ENCODE data around the gene IZUMO2. TPM values are rescaled to one million over a fixed set of nuclear protein-coding genes. Genes with fewer than 3 reads are reported as not detected.
"Not testable (repeated sequence)": the region's sequence is repeated elsewhere in the genome, so short reads cannot be mapped to it uniquely, and the experiment has no call there.

IZUMO2 gene
- total RNA-seq, 2 experiments from 2014 or later = not detected

DNA sequence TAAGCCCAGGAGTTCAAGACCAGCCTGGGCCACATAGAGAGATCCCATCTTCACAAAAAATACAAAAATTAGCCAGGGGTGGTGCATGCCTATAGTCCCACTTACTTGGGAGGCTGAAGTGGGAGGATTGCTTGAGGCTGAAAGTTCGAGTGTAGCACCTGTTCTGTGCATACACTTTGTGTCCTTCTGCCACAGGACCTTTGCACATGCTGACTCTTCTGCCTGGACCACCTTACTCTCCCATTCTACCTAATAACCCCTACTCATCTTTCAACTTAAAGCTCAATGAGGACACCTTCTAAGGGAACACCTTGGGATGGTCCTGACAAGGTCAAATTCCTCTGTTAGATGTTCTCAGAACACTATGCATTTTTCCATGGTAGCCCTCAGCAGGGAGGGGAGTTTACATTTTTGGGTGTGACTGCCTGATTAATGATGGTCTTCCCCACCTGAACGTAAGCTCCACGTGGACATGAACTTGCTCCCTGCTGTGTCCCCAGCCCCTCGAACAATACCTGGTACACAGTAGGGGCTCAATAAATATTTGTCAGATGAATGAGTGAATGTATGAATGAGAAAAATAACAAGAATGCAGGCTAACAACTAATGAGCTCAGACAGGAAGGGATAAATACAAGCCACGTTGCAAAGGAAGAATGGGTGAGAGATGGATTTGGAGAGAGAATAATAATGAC lies 11.2 kb upstream of the IZUMO2 start:
- Mint-ChIP-seq H3K9me3 (ENCODE audit: low read depth) (peaks cover 4% of the 10 kb centered on the region), H3K36me3 (no peaks in the 10 kb centered on the region), H3K27me3 (no peaks in the 10 kb centered on the region), H3K27ac (no peak overlapping the region), H3K4me3 (no peak overlapping the region), H3K4me1 (peaks cover 7% of the 10 kb centered on the region)
- CTCF ChIA-PET = no interaction called here
- ATAC-seq (no peak), DNase-seq (no peak)

DNA sequence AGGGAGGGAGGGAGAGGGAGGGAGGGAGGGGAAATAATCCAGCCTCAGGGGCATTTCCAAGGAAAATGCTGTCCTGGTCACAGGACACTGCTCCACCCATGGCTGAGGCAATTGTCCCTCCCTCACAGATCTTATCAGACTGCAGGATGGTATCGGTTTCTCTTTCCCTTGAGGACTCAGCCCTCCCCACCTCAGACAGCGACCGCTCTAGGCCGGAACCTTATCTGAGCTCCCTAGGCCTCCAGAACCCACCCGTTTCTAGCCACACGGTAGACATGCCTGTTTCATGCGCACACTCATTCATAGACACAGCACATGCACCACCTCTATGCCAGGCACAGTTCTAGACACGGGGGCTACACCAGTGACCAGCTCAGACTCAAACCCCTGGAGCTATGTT lies 10.0 kb upstream of the IZUMO2 start:
- CTCF ChIA-PET = no interaction called here
- DNase-seq = peak; percentile 70
- peak overlapping the region; percentile 49 for H3K27ac Mint-ChIP-seq
- peaks cover 5% of the 10 kb centered on the region for H3K4me1 Mint-ChIP-seq
- H3K36me3 Mint-ChIP-seq = no peaks in the 10 kb centered on the region
- H3K27me3 Mint-ChIP-seq = no peaks in the 10 kb centered on the region
- peaks cover 4% of the 10 kb centered on the region for H3K9me3 Mint-ChIP-seq (ENCODE audit: low read depth)
- no peak overlapping the region for H3K4me3 Mint-ChIP-seq
- peak; percentile 92 for ATAC-seq

DNA sequence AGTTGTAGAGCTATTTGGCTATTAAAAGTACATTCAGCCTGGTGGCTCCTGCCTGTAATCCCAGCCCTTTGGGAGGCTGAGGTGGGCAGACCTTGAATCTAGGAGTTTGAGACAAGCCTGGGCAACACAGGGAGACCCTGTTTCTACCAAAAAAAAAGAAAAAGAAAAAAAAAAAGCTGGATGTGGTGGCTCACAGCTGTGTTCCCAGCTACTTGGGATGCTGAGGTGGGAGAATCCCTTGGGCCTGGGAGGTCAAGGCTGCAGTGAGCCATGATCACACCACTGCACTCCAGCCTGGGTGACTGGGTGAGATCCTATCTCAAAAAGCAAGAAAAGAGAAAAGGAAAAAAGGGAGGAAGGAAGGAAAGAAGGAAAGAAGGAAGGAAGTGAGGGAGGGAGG lies 9.6 kb upstream of the IZUMO2 start:
- Mint-ChIP-seq H3K27me3 (no peaks in the 10 kb centered on the region), H3K27ac (no peak overlapping the region), H3K4me3 (no peak overlapping the region), H3K36me3 (no peaks in the 10 kb centered on the region), H3K9me3 (ENCODE audit: low read depth) (peaks cover 4% of the 10 kb centered on the region), H3K4me1 (peaks cover 5% of the 10 kb centered on the region)
- no peak for DNase-seq
- CTCF ChIA-PET = no interaction called here
- no peak for ATAC-seq

DNA sequence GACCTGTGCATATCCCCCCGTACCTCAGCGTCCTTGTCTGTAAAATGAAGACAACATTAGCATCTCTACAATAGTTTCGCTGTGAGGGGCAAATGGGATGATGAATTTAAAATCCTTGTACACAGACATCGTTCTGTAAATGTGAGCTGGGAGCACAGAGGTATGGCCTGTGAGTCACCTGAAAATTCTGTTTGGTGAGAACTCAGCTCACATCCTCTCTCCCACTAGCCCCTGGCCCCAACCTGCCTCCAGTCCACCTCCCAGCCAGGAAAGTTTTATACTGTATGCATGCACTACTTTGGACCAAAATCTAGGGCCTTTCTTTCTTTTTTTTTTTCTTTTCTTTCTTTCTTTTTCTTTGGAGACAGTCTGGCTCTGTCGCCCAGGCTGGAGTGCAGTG lies 8.7 kb upstream of the IZUMO2 start:
- peaks cover 4% of the 10 kb centered on the region for H3K9me3 Mint-ChIP-seq (ENCODE audit: low read depth)
- CTCF ChIA-PET = no interaction called here
- peaks cover 5% of the 10 kb centered on the region for H3K4me1 Mint-ChIP-seq
- DNase-seq (no peak), ATAC-seq (no peak)
- H3K36me3 Mint-ChIP-seq = no peaks in the 10 kb centered on the region
- H3K27me3 Mint-ChIP-seq = no peaks in the 10 kb centered on the region
- no peak overlapping the region for H3K4me3 Mint-ChIP-seq
- no peak overlapping the region for H3K27ac Mint-ChIP-seq

DNA sequence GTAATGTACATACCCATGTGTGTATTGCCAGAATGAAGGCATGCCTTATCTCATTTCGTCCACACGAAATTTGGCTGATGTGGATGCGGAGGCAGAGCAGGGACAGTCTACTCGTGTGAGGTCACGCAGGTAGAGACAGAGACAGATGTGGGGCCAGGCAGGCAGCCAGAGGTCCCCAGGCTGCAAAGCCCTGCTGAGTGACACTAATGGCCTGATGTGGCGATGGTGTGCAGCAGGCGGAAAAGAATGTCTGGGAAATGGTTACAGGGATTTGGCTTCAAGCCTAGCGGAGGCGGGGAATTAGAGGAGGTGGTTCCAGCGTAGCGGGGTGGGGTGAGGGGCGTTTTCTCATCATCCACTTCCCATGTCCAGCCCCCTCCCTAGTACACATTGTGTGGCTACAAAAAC lies 4.2 kb upstream of the IZUMO2 start:
- no peak overlapping the region for H3K4me3 Mint-ChIP-seq
- H3K9me3 Mint-ChIP-seq (ENCODE audit: low read depth) = no peaks in the 10 kb centered on the region
- no peak overlapping the region for H3K27ac Mint-ChIP-seq
- CTCF ChIA-PET = no interaction called here
- no peaks in the 10 kb centered on the region for H3K36me3 Mint-ChIP-seq
- ATAC-seq (no peak), DNase-seq (no peak)
- no peaks in the 10 kb centered on the region for H3K4me1 Mint-ChIP-seq
- H3K27me3 Mint-ChIP-seq = no peaks in the 10 kb centered on the region

DNA sequence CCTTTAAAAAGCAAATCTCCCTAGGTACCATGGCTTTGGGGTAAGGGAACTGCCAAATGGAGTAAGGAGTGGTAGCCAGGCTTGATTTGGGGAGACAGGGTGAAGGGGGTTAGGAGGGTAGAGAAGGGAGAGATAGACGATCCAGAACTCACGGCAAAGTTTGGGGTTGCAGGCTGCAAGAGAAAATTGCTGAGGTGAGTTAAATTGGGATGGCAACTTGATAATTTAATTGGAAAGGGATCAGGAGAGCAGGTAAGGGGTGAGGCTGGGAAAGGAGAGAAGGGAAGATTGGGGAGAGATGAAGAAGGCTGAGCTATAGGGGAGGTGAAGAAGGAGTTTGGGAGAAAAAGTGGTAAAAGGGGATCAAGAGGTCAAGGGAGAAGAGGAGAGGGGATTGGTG lies 4.0 kb downstream of the IZUMO2 start:
- Mint-ChIP-seq H3K27ac (no peak overlapping the region), H3K36me3 (peaks cover 1% of the 10 kb centered on the region), H3K9me3 (ENCODE audit: low read depth) (peaks cover 4% of the 10 kb centered on the region), H3K4me3 (no peak overlapping the region), H3K27me3 (peaks cover 2% of the 10 kb centered on the region), H3K4me1 (no peaks in the 10 kb centered on the region)
- CTCF ChIA-PET = no interaction called here
- DNase-seq (no peak), ATAC-seq (no peak)

DNA sequence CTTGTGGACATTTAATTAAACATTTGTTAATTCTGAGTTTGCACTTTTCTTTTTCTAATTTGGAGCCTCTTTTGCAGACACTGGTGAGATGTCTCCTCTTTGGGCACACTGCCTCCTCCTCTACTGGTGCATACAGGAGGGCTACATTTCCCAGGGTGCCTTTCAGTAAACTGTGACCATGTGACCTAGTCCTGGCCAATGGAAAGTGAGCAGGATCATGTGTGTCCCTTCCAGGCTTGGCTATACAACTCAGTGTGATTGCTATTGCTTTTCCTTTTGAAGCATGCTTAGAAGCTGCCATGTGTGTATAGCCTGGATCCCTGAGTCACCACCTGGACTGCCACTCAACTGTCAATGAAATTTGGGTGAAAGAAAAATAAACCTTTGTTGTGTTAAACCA lies 4.5 kb downstream of the IZUMO2 start:
- DNase-seq = no peak
- no peak overlapping the region for H3K4me3 Mint-ChIP-seq
- H3K4me1 Mint-ChIP-seq = no peaks in the 10 kb centered on the region
- H3K9me3 Mint-ChIP-seq (ENCODE audit: low read depth) = peaks cover 4% of the 10 kb centered on the region
- H3K27ac Mint-ChIP-seq = no peak overlapping the region
- H3K27me3 Mint-ChIP-seq = peaks cover 2% of the 10 kb centered on the region
- CTCF ChIA-PET = no interaction called here
- H3K36me3 Mint-ChIP-seq = peaks cover 1% of the 10 kb centered on the region
- ATAC-seq = no peak

DNA sequence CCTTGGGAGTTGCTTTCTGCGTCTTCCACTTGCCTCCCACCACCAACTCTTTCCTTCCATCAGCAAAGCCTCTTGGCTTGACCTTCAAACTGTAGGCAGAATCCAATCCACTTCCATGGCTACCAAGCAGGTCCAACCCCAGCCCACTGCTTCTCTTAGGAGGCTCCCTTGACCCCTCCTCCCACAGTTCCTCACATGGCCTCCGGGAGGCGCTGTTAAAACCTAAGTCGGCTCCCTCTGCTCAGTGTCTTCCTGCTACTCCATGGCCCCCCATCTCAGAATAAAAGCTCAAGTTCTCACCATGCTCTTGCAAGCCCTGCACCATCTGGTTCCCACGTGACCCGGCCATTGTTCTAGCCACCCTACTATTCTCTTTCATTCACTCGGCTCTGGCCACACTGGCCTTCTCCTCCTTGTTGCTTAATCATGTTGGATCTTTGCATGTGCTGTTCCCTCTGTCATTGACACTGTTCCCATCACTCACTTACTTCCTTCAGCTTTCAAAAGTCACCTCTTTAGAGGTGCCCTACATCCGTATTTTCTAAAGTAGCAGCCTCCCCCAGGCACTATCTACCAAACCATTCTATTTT lies 7.5 kb downstream of the IZUMO2 start:
- Mint-ChIP-seq H3K4me1 (no peaks in the 10 kb centered on the region), H3K36me3 (peaks cover 1% of the 10 kb centered on the region), H3K9me3 (ENCODE audit: low read depth) (peaks cover 4% of the 10 kb centered on the region), H3K4me3 (no peak overlapping the region), H3K27me3 (no peaks in the 10 kb centered on the region), H3K27ac (no peak overlapping the region)
- no peak for ATAC-seq
- CTCF ChIA-PET = no interaction called here
- DNase-seq = no peak

DNA sequence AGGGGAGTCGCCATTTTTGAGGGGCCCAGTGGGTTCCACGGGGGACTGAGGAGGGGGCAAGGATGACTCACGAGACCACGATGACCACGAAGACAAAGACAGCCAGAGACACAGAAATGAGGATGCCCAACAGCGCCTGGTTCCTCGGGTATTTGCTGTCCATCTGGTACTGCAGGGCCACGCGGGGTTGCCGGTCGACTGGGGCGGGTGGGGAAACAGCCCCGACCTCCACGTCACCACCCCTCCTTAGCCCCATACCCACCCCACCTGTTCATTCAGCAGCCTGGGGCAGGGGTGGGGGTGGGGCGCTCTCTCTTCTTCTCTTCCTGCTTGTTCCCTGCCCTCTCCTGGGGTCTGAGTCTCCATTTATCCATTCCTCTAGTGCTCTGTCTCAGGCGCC lies 8.6 kb downstream of the IZUMO2 start:
- CTCF ChIA-PET = no interaction called here
- H3K4me3 Mint-ChIP-seq = no peak overlapping the region
- no peak overlapping the region for H3K27ac Mint-ChIP-seq
- no peak for DNase-seq
- H3K4me1 Mint-ChIP-seq = no peaks in the 10 kb centered on the region
- ATAC-seq = no peak
- no peaks in the 10 kb centered on the region for H3K36me3 Mint-ChIP-seq
- H3K27me3 Mint-ChIP-seq = peaks cover 5% of the 10 kb centered on the region
- peaks cover 5% of the 10 kb centered on the region for H3K9me3 Mint-ChIP-seq (ENCODE audit: low read depth)

DNA sequence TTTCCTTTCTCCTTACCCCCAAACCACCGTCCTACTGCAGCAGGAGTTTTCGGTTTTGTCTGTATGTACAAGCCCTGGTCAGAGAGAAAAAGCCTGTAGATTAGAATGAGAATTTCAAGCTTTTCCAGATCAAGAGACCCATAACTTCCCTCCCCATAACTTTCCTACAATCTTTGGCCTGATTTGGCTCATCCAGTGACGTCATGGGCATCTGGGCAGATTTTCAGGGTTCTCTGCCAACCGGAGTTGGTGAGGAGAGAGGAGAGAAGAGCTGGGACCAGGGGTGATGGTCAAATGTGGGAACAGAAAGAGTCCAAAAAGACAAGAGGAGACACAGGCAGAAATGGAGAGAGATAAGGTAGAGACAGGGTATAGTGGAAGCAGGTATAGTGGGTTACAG lies 10.5 kb downstream of the IZUMO2 start:
- H3K4me1 Mint-ChIP-seq = no peaks in the 10 kb centered on the region
- peaks cover 6% of the 10 kb centered on the region for H3K9me3 Mint-ChIP-seq (ENCODE audit: low read depth)
- ATAC-seq = no peak
- no peak for DNase-seq
- H3K27me3 Mint-ChIP-seq = peaks cover 20% of the 10 kb centered on the region
- H3K4me3 Mint-ChIP-seq = no peak overlapping the region
- CTCF ChIA-PET = no interaction called here
- no peaks in the 10 kb centered on the region for H3K36me3 Mint-ChIP-seq
- no peak overlapping the region for H3K27ac Mint-ChIP-seq

DNA sequence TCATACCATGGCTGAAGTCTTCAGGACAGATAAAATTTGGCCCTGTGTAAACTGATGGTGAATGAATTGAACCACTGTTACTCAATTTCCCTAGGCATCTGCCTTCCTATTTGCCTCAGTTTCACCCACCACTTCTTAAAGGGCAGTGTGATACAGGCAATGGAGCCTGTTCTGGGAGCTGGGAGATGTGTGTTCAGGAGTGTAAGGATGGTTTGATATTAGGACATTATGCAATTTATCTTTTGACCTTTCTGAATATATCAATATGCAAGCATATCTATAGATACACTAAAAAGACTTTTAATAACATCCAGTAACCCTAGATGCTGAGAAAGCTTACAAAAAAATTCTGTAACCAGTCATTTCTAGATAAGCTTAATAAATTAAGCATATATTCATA lies 14.6 kb downstream of the IZUMO2 start:
- no peak for DNase-seq
- Mint-ChIP-seq H3K27ac (no peak overlapping the region), H3K4me1 (no peaks in the 10 kb centered on the region), H3K36me3 (no peaks in the 10 kb centered on the region), H3K27me3 (peaks cover 31% of the 10 kb centered on the region), H3K4me3 (no peak overlapping the region), H3K9me3 (ENCODE audit: low read depth) (peaks cover 4% of the 10 kb centered on the region)
- CTCF ChIA-PET = interaction anchor here (3.1 kb wide), 1 partner anchor 13 kb away, joined by 12 read pairs; no protein-coding TSS in a partner anchor
- ATAC-seq = no peak

DNA sequence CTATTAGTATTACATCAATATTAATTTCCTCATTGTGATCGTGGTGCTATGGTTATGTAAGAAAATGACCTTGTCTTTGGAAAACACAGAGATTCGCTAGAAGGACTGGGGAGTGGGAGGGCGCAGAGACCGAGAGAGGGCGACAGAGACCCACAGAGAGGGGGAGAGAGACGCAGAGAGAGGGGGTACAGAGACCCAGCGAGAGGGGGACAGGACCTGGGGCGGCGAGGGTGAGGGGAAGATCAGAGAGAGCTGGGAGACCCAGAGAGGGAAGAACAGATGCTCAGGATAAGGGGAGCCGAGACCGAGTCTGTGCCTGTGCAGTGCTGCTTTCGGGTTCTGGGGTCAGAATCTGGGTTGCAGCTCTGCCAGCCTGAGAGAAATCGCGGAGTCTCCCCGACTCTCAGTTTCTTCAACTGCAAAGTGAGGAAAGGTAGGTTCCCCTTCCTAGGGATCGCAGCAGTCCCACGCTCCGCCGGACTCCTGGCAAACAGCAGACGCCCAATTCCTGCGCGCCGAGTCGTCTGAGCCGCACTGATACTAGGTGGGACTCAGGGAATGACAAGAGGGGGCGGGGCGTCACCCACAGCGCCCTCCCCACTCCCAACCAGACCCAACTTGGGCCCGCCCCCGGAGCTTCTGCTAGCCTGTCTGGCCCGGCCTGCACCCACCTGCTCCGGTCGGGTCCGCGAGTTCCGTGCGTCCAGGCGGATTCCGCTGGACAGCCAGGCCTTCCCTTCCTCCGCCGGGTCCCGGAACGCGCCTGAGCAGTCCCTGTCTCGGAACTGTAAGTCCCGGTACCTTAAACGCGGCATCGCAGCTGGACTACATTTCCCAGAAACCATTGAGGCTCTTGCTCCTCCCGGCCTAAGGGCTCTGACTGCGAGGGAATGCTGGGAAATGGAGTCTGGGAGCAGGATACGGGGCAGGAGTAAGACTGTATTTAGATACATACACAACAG lies 15.3 kb downstream of the IZUMO2 start:
- Mint-ChIP-seq H3K9me3 (ENCODE audit: low read depth) (peaks cover 4% of the 10 kb centered on the region), H3K36me3 (no peaks in the 10 kb centered on the region), H3K4me1 (no peaks in the 10 kb centered on the region), H3K27ac (no peak overlapping the region), H3K4me3 (peak overlapping the region; percentile 64), H3K27me3 (peaks cover 31% of the 10 kb centered on the region)
- CTCF ChIA-PET = interaction anchor here (3.1 kb wide), 1 partner anchor 12 kb away, joined by 12 read pairs; no protein-coding TSS in a partner anchor
- DNase-seq = peak; percentile 71
- ATAC-seq = peak; percentile 82

DNA sequence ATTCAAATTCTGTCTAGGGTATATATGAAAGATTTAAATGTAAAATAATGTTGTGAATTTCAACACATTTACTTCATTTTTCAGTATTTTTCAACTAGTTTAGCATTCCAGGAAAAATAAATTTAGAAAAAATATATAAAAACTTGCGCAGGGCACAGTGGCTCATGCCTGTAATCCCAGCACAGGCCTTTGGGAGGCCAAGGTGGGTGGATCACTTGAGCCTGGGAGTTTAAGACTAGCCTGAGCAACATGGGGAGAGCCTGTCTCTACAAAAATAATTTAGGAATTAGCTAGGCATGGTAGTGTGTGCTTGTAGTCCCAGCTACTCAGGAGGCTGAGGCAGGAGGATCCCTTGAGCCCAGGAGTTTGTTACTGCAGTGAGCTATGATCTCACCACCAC lies 21.2 kb downstream of the IZUMO2 start:
- H3K27me3 Mint-ChIP-seq, ATAC-seq: not testable (repeated sequence)

More for the DNA sequence above, 21.2 kb downstream of the IZUMO2 start:
- H3K4me3 Mint-ChIP-seq; H3K27ac Mint-ChIP-seq; H3K4me1 Mint-ChIP-seq; H3K36me3 Mint-ChIP-seq; H3K9me3 Mint-ChIP-seq (ENCODE audit: low read depth); DNase-seq; CTCF ChIA-PET: not testable (repeated sequence)

Data from activated CD8-positive, alpha-beta memory T cell treated with anti-CD3 and anti-CD28 coated beads, Interleukin-2, amount 10 ng/mL, durations not matched to agents 7 days and 5 days (primary cell).